CD14-positive monocyte (primary cell): ENCODE results near the gene ERFE. TPM values are rescaled to one million over a fixed set of nuclear protein-coding genes. Genes with fewer than 3 reads are reported as not detected.

Experiments
- DNase-seq, 3 donors: peaks; one replicate each; pipeline ENCODE4 v3.0.0-alpha.2; 2011 to 2022
- H2AFZ ChIP-seq: 2 replicates; pipeline ENCODE4 v1.6.0; 2012; ENCODE audit warnings: mild to moderate bottlenecking, low read depth, low read length, inconsistent platforms; ENCODE audit not compliant: insufficient read depth, poor library complexity, severe bottlenecking
- H3K27ac ChIP-seq, 2 donors: 1 replicate in 1 of 2; 2 replicates in 1 of 2; pipeline ENCODE4 v1.5.1; 2012 to 2013; ENCODE audit warnings: low read length in 2 of 2, control low read depth in 1 of 2, inconsistent platforms in 1 of 2, low read depth in 1 of 2, mild to moderate bottlenecking in 1 of 2
- H3K27me3 ChIP-seq, 2 donors: one replicate each; pipeline versions ENCODE4 v1.6.0 to v1.6.1; 2011 to 2013; ENCODE audit warnings: low read length in 2 of 2; ENCODE audit not compliant: control insufficient read depth in 2 of 2, insufficient read depth in 2 of 2
- H3K36me3 ChIP-seq, 2 donors: replicated peaks in 1 of 2; 1 replicate in 1 of 2; 2 replicates in 1 of 2; pipeline versions ENCODE4 v1.5.1 to v1.6.1; 2012 to 2013; ENCODE audit warnings: low read length in 2 of 2, control low read depth in 1 of 2, inconsistent platforms in 1 of 2, mild to moderate bottlenecking in 1 of 2; ENCODE audit not compliant: insufficient read depth in 2 of 2, control insufficient read depth in 1 of 2
- H3K4me1 ChIP-seq, 2 donors: 1 replicate in 1 of 2; 2 replicates in 1 of 2; pipeline versions ENCODE4 v1.5.1 to v1.6.1; 2012 to 2013; ENCODE audit warnings: low read length in 2 of 2, control low read depth in 1 of 2, inconsistent platforms in 1 of 2, mild to moderate bottlenecking in 1 of 2, moderate library complexity in 1 of 2; ENCODE audit not compliant: insufficient read depth in 2 of 2, control insufficient read depth in 1 of 2
- H3K4me2 ChIP-seq: replicated peaks from 2 replicates; pipeline ENCODE3; 2012; ENCODE audit warnings: low read length, moderate library complexity, mild to moderate bottlenecking; ENCODE audit not compliant: poor library complexity, severe bottlenecking; ENCODE audit errors: extremely low read depth
- H3K4me3 ChIP-seq, 3 experiments: fragments of 200-600 bp in 1 of 3; sonication (generic) in 1 of 3; replicated peaks in 1 of 3; 1 replicate in 2 of 3; 2 replicates in 1 of 3; pipeline ENCODE4 v1.5.1; 2011 to 2013; ENCODE audit warnings: low read length in 3 of 3, mild to moderate bottlenecking in 3 of 3, control low read depth in 2 of 3, low read depth in 2 of 3, inconsistent platforms in 1 of 3, moderate library complexity in 1 of 3
- H3K79me2 ChIP-seq: 2 replicates; pipeline ENCODE4 v1.6.0; 2012; ENCODE audit warnings: mild to moderate bottlenecking, control low read depth, inconsistent platforms, low read length, moderate library complexity; ENCODE audit not compliant: insufficient read depth
- H3K9ac ChIP-seq: 2 replicates; pipeline ENCODE4 v1.6.0; 2017; ENCODE audit warnings: low read length, mild to moderate bottlenecking; ENCODE audit not compliant: insufficient read depth, poor library complexity, severe bottlenecking
- H3K9me3 ChIP-seq, 2 donors: replicated peaks in 1 of 2; 1 replicate in 1 of 2; 2 replicates in 1 of 2; pipeline versions ENCODE4 v1.5.1 to v1.6.1; 2012 to 2013; ENCODE audit warnings: low read length in 2 of 2, control low read depth in 1 of 2; ENCODE audit not compliant: control insufficient read depth in 1 of 2, insufficient read depth in 1 of 2
- H4K20me1 ChIP-seq: 2 replicates; pipeline ENCODE4 v1.6.0; 2012; ENCODE audit warnings: mild to moderate bottlenecking, low read length, control low read depth, moderate library complexity; ENCODE audit not compliant: insufficient read depth
- H3K27ac Mint-ChIP-seq, 7 donors: one replicate each; pipeline ENCODE4 v1.8.0; 2020; ENCODE audit warnings: mild to moderate bottlenecking in 7 of 7, mixed read lengths in 7 of 7, moderate library complexity in 6 of 7, inconsistent platforms in 2 of 7
- H3K27me3 Mint-ChIP-seq, 3 donors: one replicate each; pipeline ENCODE4 v1.8.0; 2021 to 2022; ENCODE audit warnings: low read depth in 3 of 3, mild to moderate bottlenecking in 3 of 3, mixed read lengths in 3 of 3, moderate library complexity in 3 of 3, inconsistent platforms in 1 of 3
- H3K36me3 Mint-ChIP-seq, 2 donors: one replicate each; pipeline ENCODE4 v1.8.0; 2020; ENCODE audit warnings: mixed read lengths in 2 of 2, inconsistent platforms in 1 of 2, mild to moderate bottlenecking in 1 of 2
- H3K4me1 Mint-ChIP-seq: one replicate; pipeline ENCODE4 v1.8.0; 2020; ENCODE audit warnings: mild to moderate bottlenecking, mixed read lengths
- H3K4me3 Mint-ChIP-seq, 2 donors: one replicate each; pipeline ENCODE4 v1.8.0; 2020; ENCODE audit warnings: mild to moderate bottlenecking in 2 of 2, mixed read lengths in 2 of 2, moderate library complexity in 1 of 2
- H3K9me3 Mint-ChIP-seq, 7 donors: one replicate each; pipeline ENCODE4 v1.8.0; 2020 to 2022; ENCODE audit warnings: mixed read lengths in 7 of 7, mild to moderate bottlenecking in 6 of 7, moderate library complexity in 6 of 7, inconsistent platforms in 2 of 7
- CTCF ChIP-seq: fragments of 200-600 bp; IDR thresholded peaks from one replicate; pipeline ENCODE4 v1.8.0; 2022; ENCODE audit warnings: antibody characterized with exemption, mild to moderate bottlenecking
- WGBS: methylation state at CpG from one replicate; pipeline ENCODE4 v1.1.5; 2013; ENCODE audit warnings: missing lambda C conversion rate; ENCODE audit not compliant: insufficient coverage; 5-methylcytosine and 5-hydroxymethylcytosine counted together
- intact Hi-C, 2 donors: fragments of 100-400 bp; cut with micrococcal nuclease; formaldehyde crosslinking; loops; one replicate each; pipeline versions ENCODE4 v1.15.0 to v1.15.1; 2023
- polyA plus RNA-seq, 3 donors: library from polyadenylated mRNA; depleted of rRNA in 1 of 3; unstranded in 2 of 3; stranded (reverse) in 1 of 3; fragments of 300-500 nt in 2 of 3; fragments of >200 nt in 1 of 3; fragmentation: Illumina TruSeq in 2 of 3; gene quantifications; 1 replicate in 2 of 3; 2 replicates in 1 of 3; pipeline ENCODE4 v1.2.3, GENCODE V29; 2012 to 2021

Gene ERFE
- polyA plus RNA-seq, 3 donors: not detected

- H3K36me3 ChIP-seq: peaks cover 29 to 42% of the 10 kb centered on the region in 2 donors
- no peak overlapping the region for H3K9ac ChIP-seq
- no peak overlapping the region for H2AFZ ChIP-seq
- WGBS: 88% methylated on average over 24 of the region's 24 CpGs
- H3K4me1 ChIP-seq: no peaks in the 10 kb centered on the region
- no peak for TF ChIP-seq CTCF
- no peak overlapping the region for H3K4me2 ChIP-seq
- DNase-seq: no peak
- H4K20me1 ChIP-seq: no peaks in the 10 kb centered on the region
- peaks cover 0 to 23% of the 10 kb centered on the region in 2 donors for H3K27me3 ChIP-seq
- peaks cover 7% of the 10 kb centered on the region for H3K4me1 Mint-ChIP-seq
- no peak overlapping the region for H3K4me3 Mint-ChIP-seq
- H3K27ac Mint-ChIP-seq: no peak overlapping the region
- no peaks in the 10 kb centered on the region for H3K79me2 ChIP-seq
- H3K27ac ChIP-seq: no peak overlapping the region
- H3K36me3 Mint-ChIP-seq: peaks cover 37 to 45% of the 10 kb centered on the region in 2 donors
- intact Hi-C loops: no loop called here
- H3K9me3 ChIP-seq: no peaks in the 10 kb centered on the region
- H3K4me3 ChIP-seq: no peak overlapping the region
- H3K9me3 Mint-ChIP-seq: peaks cover 0 to 6% (median 0%) of the 10 kb centered on the region in 7 donors
- H3K27me3 Mint-ChIP-seq: peaks cover 30 to 38% (median 31%) of the 10 kb centered on the region in 3 donors
Measured at GRCh38 chr2:238166391-238167343, 7.9 kb downstream of the ERFE start.

- no peak overlapping the region for H3K4me3 Mint-ChIP-seq
- peaks cover 7% of the 10 kb centered on the region for H3K4me1 Mint-ChIP-seq
- no peak overlapping the region for H2AFZ ChIP-seq
- no peak overlapping the region for H3K27ac ChIP-seq
- H3K9ac ChIP-seq: no peak overlapping the region
- H3K36me3 Mint-ChIP-seq: peaks cover 44 to 51% of the 10 kb centered on the region in 2 donors
- H3K27ac Mint-ChIP-seq: no peak overlapping the region
- no peaks in the 10 kb centered on the region for H3K9me3 ChIP-seq
- H3K4me1 ChIP-seq: no peaks in the 10 kb centered on the region
- peaks cover 0 to 6% (median 0%) of the 10 kb centered on the region in 7 donors for H3K9me3 Mint-ChIP-seq
- H3K4me2 ChIP-seq: no peak overlapping the region
- peaks cover 0 to 20% of the 10 kb centered on the region in 2 donors for H3K27me3 ChIP-seq
- H3K4me3 ChIP-seq: no peak overlapping the region
- H3K27me3 Mint-ChIP-seq: peaks cover 26 to 33% (median 29%) of the 10 kb centered on the region in 3 donors
- intact Hi-C loops: no loop called here
- 96% methylated on average over 7 of the region's 7 CpGs for WGBS
- no peaks in the 10 kb centered on the region for H3K79me2 ChIP-seq
- DNase-seq: no peak
- TF ChIP-seq CTCF: no peak
- H4K20me1 ChIP-seq: no peaks in the 10 kb centered on the region
- H3K36me3 ChIP-seq: peaks cover 36 to 48% of the 10 kb centered on the region in 2 donors
Measured at GRCh38 chr2:238167344-238167715, 8.6 kb downstream of the ERFE start.
